IgD-negative memory B cell (primary cell): ENCODE data around the gene SLC1A7. TPM values are rescaled to one million over a fixed set of nuclear protein-coding genes. Genes with fewer than 3 reads are reported as not detected.

ENCODE experiments used
- H3K27ac Mint-ChIP-seq, 3 donors: one replicate each; pipeline ENCODE4 v1.8.0; 2020 to 2022; ENCODE audit warnings: mild to moderate bottlenecking in 3 of 3, mixed read lengths in 3 of 3, moderate library complexity in 1 of 3
- H3K27me3 Mint-ChIP-seq: one replicate; pipeline ENCODE4 v1.8.0; 2021; ENCODE audit warnings: mixed read lengths
- H3K36me3 Mint-ChIP-seq: one replicate; pipeline ENCODE4 v1.8.0; 2020; ENCODE audit warnings: mild to moderate bottlenecking, mixed read lengths
- H3K4me1 Mint-ChIP-seq, 3 donors: one replicate each; pipeline ENCODE4 v1.8.0; 2020 to 2022; ENCODE audit warnings: mixed read lengths in 3 of 3, mild to moderate bottlenecking in 1 of 3
- H3K4me3 Mint-ChIP-seq, 4 donors: one replicate each; pipeline ENCODE4 v1.8.0; 2020 to 2022; ENCODE audit warnings: mild to moderate bottlenecking in 4 of 4, mixed read lengths in 4 of 4, moderate library complexity in 3 of 4
- H3K9me3 Mint-ChIP-seq, 3 donors: one replicate each; pipeline ENCODE4 v1.8.0; 2020 to 2021; ENCODE audit warnings: mixed read lengths in 3 of 3, mild to moderate bottlenecking in 1 of 3
- polyA plus RNA-seq: library from polyadenylated mRNA; unstranded; fragments of 300-500 nt; fragmentation: Illumina TruSeq; gene quantifications from one replicate; pipeline ENCODE4 v1.2.3, GENCODE V29; 2021

The SLC1A7 gene
- polyA plus RNA-seq, 1 donor from 2014 or later, result not detected

DNA sequence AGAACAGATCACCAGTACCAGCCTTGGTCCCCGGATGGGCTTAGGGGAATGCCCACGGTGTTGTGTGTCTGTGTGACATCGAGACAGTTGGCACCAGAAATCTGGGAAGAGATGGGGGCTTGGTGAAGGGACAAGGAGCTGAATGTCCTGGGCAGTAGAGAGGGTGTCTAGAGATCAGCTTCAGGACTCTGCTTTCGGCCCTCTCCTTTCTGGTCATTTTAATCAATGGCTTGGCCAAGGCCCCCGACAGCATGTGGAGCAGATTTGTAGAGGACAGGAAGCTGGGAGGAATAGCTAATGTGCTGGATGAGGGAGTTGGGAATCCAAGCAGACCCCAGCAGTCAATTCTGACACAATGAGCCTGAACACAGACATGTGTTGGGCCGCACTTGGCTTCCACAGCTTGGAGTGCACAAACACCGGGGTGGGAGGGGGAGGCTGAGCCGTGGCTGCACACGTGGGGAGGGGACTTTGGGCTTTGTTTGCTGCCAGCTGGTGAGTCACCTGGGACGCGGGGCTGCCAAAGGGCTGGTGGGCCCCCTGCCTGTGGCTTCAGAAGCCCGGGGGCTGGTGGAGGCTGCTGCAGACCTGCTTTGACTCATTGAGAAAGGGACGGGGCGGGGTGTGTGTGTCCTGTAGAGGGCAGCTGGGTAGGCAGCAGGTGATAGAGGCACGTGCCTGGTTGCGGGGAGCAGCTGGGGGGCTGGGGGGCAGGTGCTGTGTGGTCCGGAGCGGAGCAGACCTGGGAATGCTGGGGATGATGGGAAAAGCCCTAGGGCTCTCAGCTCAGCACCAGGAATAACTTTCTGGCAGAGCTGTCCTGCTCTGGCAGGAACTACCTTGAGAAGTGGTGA lies 20.9 kb downstream of the SLC1A7 start:
- Mint-ChIP-seq H3K27ac (no peak overlapping the region), H3K27me3 (peaks cover 2% of the 10 kb centered on the region), H3K36me3 (peaks cover 2% of the 10 kb centered on the region)

DNA sequence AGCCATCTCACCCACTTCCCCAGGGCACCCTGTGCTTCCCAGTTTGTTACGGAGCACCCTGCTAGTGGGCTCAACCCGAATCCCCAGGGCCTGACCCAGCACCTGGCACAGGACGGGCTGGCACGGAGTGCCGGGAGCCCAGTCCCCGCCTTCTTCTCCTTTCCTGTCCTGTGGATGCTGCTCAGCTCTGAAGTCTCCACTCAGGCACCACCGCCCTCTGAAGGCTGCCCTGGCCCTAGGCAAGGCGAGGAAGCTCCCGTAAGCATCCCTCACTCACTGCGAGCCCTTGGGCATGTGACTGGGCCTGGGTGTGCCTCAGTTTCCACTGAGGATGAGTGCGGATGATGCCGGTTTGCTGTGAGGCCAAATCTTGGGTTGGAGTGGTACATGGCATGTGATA lies 21.8 kb downstream of the SLC1A7 start:
- no peaks in the 10 kb centered on the region for H3K9me3 Mint-ChIP-seq
- no peak overlapping the region for H3K4me3 Mint-ChIP-seq
- H3K4me1 Mint-ChIP-seq, result no peaks in the 10 kb centered on the region
- H3K27me3 Mint-ChIP-seq, result peaks cover 2% of the 10 kb centered on the region
- H3K27ac Mint-ChIP-seq, result no peak overlapping the region
- H3K36me3 Mint-ChIP-seq, result peaks cover 2% of the 10 kb centered on the region

More for the DNA sequence above, 20.9 kb downstream of the SLC1A7 start:
- H3K4me1 Mint-ChIP-seq, result no peaks in the 10 kb centered on the region
- peak overlapping the region in 1 of 4 donors; percentile 5 for H3K4me3 Mint-ChIP-seq
- H3K9me3 Mint-ChIP-seq, result no peaks in the 10 kb centered on the region

DNA sequence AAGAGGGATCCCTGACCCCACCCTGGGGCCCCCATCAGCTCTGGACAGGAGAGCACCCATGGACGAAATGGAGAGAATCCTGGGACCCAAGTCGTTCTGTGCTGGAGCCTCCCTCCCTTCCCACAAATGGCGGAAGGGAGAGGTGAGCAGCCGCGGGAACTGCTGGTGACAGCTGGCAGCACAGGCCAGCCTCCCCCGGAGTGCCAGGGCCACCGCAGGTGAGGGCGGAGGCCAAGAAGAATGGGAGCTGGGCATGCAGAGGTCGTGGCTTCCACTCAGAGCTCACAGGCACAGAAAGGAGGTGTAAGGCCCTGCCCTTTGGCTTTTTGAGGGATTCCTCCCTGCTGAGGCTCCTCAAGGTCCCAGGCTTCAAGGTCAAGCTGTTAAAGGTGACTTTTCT lies 24.6 kb downstream of the SLC1A7 start:
- Mint-ChIP-seq H3K4me1 (no peaks in the 10 kb centered on the region), H3K27me3 (peaks cover 4% of the 10 kb centered on the region), H3K9me3 (no peaks in the 10 kb centered on the region), H3K36me3 (no peaks in the 10 kb centered on the region), H3K27ac (no peak overlapping the region), H3K4me3 (no peak overlapping the region)

DNA sequence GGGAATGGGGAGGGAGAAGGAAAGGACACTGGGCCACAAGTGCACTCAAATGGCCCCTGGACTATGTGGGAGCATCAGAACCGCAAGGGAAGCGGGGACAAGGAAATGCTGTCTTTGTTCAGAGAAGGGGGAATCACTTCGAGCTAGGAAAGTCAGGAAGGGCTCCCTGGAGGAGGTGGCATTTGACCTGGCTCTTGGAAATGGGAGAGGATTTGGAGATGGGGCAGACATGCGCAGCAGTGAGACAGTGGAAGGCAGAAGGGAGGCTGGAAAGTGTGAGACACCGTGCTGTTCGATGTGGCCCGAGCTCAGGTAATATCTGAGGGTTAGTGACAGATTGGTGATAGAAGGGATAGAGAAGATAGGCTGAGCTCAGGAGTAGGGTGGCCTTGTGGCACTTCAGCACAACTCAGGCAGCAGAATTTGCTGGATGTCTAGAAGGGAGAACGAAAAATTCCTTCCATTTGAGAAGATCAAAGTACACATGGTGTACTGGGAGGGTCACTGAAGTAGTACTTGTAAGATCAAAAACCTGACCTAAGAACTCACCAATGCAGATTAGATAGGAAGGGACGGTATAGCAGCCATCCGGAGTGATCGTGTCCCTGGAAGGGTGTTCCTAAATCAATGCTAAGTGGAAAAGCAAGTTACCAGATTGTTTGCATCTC lies 25.4 kb downstream of the SLC1A7 start:
- H3K36me3 Mint-ChIP-seq, result no peaks in the 10 kb centered on the region
- H3K4me3 Mint-ChIP-seq, result no peak overlapping the region
- H3K27me3 Mint-ChIP-seq, result peaks cover 4% of the 10 kb centered on the region
- no peaks in the 10 kb centered on the region for H3K4me1 Mint-ChIP-seq
- no peaks in the 10 kb centered on the region for H3K9me3 Mint-ChIP-seq
- H3K27ac Mint-ChIP-seq, result no peak overlapping the region

DNA sequence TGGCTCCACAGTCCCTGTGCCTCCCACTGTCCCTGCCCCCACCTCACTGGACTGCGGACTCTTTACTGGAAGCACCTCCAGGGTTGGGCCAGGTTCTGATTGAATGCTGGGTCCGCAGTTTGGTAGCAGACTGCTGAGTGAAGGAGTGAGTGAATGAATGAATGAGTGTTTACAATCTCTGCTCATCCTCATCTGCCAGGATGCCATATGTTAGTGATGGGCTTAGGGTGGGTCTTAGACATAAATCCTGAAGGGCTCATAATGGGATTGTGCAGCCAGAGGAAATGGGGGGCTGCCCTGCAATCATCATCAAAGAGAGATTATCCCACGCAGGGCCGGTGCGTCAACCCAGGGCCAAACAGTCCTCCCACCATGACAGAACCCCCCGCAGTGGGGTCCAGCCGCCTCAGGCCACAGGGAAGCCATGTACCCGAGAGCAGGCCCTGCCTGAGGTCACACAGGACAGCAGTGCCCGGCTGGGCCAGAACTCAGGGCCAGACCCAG lies 26.1 kb downstream of the SLC1A7 start:
- Mint-ChIP-seq H3K27ac (no peak overlapping the region), H3K9me3 (no peaks in the 10 kb centered on the region), H3K4me3 (no peak overlapping the region), H3K4me1 (no peaks in the 10 kb centered on the region), H3K36me3 (no peaks in the 10 kb centered on the region), H3K27me3 (peaks cover 5% of the 10 kb centered on the region)

DNA sequence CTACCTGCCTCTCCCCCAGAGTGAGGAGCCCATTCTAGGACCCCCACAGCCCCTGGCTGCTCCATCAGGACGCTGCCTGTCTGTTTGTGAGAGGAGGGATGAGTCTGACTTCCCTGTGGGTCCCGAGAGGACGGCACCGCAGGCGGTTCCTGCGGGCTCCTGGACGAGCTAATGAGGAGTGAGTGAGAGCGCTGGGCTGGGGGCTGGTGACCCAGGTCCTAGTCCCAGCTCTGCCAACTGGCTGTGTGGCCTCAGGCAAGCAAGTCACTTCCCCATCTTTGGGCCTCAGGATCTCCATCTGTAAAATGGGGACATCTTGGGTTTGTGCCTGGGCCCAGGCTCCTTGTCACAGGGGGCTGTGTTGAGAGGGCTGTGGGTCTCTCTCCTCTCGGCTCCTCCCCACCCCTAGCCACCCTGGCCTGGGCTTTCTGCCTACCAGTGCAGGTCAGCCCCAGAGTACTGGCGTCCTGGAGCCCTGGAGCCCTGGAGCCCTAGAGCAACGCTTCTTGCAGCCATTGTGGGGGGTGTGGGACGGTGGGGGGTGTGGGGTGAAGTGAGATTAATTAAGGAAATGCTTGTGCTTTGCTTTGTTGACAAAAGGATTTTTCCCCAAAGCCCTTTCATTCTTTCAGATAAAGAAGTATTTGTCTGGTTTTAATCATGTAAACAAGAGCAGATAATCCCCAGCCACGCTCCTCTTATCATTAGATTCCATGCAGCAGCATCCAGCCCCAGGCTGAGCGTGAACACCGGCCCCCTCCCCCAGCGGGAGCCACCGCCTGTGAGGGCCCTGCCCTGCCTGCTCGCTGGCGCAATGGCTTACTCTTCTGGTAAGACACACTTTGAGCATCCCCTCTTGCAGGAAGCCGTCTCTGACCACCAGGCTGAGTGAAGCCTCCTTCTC lies 26.8 kb downstream of the SLC1A7 start:
- Mint-ChIP-seq H3K4me1 (peaks cover 0 to 1% (median 0%) of the 10 kb centered on the region in 3 donors), H3K27ac (no peak overlapping the region), H3K4me3 (no peak overlapping the region), H3K9me3 (peaks cover 0 to 2% (median 0%) of the 10 kb centered on the region in 3 donors), H3K27me3 (peaks cover 6% of the 10 kb centered on the region), H3K36me3 (no peaks in the 10 kb centered on the region)

DNA sequence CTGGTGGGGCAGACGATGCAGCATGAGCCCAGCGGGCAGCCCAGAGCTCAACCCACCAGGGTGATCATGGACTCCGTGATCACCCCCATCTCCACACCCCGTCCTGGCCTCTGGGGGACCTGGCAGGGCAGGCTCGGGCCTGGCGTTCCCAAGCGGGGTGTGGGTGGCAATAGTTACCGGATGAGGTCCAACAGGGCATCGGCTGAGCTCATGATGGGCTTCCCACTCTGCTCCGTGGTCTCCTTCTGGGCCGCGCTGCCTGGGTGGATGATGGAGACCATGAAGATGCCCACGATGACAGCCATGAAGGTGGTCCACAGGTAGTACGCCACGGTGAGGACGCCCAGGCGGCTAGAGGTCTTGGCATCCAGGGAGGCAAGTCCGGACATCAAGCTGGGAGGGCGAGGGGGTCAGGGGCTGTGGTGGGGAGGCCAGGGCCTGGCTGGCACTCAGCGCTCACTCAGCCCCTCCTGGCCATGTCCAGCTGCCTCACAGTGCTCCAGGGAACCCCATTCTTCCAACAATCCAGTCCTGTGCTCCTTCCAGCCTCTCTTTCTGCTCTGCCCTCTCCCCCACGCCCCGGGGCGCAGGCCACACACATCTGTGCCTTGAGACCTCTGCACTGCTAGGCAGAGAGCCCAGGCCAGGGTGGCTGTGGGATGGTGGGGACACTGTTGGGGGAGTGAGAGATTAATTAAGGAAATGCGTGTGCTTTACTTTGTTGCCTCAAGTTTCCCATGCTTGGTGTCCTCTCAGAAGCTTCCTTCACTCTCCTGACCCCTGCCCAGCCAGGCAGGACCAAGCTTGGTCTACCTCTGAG lies 27.6 kb downstream of the SLC1A7 start:
- no peaks in the 10 kb centered on the region for H3K36me3 Mint-ChIP-seq
- H3K27ac Mint-ChIP-seq, result no peak overlapping the region
- H3K4me3 Mint-ChIP-seq, result no peak overlapping the region
- H3K9me3 Mint-ChIP-seq, result peaks cover 0 to 2% (median 0%) of the 10 kb centered on the region in 3 donors
- H3K4me1 Mint-ChIP-seq, result peaks cover 0 to 1% (median 0%) of the 10 kb centered on the region in 3 donors
- H3K27me3 Mint-ChIP-seq, result peaks cover 6% of the 10 kb centered on the region

DNA sequence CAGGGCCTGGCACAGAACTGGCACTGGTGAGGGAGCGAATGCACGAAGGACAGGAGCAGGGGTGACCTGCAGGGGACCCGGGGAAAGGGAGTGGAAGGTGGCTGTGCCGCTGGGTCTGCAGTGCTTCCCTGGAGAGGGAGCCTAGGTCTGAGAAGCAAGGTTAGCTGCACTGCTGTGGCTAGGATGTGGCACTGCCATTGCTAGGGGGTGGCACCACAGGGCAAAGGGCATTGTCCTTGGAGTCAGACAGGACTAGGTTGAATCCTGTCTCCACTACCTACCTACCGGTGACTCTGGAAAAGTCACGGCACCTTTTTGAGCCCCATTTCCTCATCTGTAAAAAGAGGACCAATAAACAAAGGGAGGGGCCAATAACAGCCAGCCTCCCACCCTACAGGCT lies 28.3 kb downstream of the SLC1A7 start:
- Mint-ChIP-seq H3K27me3 (peaks cover 6% of the 10 kb centered on the region), H3K27ac (no peak overlapping the region), H3K4me1 (peaks cover 0 to 1% (median 0%) of the 10 kb centered on the region in 3 donors), H3K36me3 (no peaks in the 10 kb centered on the region), H3K9me3 (peaks cover 0 to 2% (median 0%) of the 10 kb centered on the region in 3 donors), H3K4me3 (no peak overlapping the region)

DNA sequence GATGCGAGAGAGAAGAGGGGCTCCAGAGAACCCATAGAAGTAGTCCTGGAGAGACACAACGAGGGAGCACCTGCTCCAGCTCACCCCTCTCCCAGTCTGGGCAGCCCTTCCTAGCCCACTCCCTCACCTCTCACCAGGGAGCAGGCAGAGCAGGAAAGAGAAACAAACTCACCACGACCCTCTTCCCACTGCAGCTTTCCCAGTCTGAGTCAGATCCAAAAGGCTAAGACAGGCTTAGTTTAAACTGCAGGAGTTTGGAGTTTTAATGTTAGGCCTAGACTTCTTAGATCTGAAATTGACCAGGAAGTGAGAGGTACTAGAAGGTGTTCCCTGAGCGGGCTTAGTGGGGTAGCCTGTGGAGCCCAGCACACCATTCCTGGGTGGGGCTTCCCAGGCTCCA lies 29.6 kb downstream of the SLC1A7 start:
- H3K4me1 Mint-ChIP-seq, result peaks cover 0 to 1% (median 0%) of the 10 kb centered on the region in 3 donors
- H3K9me3 Mint-ChIP-seq, result peaks cover 0 to 2% (median 0%) of the 10 kb centered on the region in 3 donors
- H3K27me3 Mint-ChIP-seq, result peaks cover 6% of the 10 kb centered on the region
- no peak overlapping the region for H3K27ac Mint-ChIP-seq
- no peak overlapping the region for H3K4me3 Mint-ChIP-seq
- H3K36me3 Mint-ChIP-seq, result no peaks in the 10 kb centered on the region

DNA sequence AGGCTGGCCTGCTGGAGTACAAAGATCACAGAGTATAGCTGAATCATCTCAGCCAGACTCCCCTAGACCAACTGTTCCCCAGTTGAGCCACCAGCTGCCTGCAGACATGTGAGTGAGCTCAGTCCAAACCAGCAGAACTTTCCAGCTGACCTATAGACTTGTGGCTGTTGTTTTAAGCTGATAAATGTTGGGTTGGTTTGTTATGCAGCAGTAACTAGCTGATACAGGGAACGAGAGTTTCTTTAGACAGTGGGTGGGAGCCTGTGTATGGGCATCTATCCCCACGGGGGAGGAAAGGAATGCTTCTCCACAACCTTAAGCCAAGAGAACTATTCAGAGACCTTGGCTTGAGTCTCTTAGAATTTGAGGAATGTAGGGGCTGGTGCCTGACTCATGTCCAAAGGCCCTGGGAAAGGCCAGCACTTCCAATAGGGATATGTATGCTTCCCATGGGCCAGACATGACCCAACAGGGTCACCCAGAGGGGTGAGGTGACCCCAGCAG lies 30.1 kb downstream of the SLC1A7 start:
- no peak overlapping the region for H3K4me3 Mint-ChIP-seq
- H3K27me3 Mint-ChIP-seq, result peaks cover 6% of the 10 kb centered on the region
- no peak overlapping the region for H3K27ac Mint-ChIP-seq
- H3K9me3 Mint-ChIP-seq, result peaks cover 0 to 2% (median 0%) of the 10 kb centered on the region in 3 donors
- H3K36me3 Mint-ChIP-seq, result no peaks in the 10 kb centered on the region
- H3K4me1 Mint-ChIP-seq, result peaks cover 0 to 1% (median 0%) of the 10 kb centered on the region in 3 donors

DNA sequence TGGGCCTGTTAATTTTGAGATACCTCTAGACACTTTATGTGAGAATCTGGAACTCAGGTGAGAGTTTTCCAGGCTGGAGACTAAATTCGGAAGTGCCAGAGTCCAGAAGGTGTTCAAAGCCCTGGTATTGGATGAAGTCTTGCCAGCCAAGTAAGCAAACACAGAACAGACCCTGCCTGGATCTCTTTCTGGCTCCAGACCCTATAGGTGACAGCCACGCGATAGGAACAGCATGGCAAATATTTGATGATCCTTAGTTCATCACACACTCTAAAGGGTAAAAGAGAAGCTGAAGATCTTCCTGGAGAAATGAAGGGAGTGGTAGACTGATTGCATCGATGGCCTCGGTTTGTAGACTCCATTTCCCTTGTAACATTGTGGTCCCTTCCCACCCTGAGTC lies 30.7 kb downstream of the SLC1A7 start:
- no peak overlapping the region for H3K4me3 Mint-ChIP-seq
- no peak overlapping the region for H3K27ac Mint-ChIP-seq
- H3K27me3 Mint-ChIP-seq, result peaks cover 6% of the 10 kb centered on the region
- H3K36me3 Mint-ChIP-seq, result no peaks in the 10 kb centered on the region
- peaks cover 0 to 2% (median 0%) of the 10 kb centered on the region in 3 donors for H3K9me3 Mint-ChIP-seq
- peaks cover 0 to 1% (median 0%) of the 10 kb centered on the region in 3 donors for H3K4me1 Mint-ChIP-seq

DNA sequence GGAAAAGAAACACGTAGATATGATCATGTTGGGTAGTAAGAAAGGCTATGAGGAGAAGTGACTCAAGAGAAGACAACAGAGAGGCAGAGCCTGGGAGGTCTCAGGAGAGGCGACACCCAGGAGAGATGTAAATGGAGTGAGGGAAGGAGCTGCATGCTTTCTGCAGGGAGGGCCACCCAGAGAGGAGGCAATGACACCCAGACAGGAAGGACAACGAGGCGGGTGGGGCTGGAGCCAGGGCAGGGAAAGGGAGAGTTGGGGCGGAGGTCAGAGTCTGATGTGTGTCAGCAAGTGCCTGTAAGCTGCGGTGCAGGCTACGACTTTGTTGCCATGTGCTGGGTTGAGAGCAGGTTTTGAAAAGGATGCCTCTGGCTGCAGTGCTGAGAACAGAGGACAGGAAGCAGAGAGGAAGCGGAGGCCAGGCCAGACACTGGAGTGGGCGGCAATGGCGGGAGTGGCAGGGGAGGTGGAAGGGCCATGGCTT lies 31.3 kb downstream of the SLC1A7 start:
- H3K4me1 Mint-ChIP-seq, result peaks cover 0 to 1% (median 0%) of the 10 kb centered on the region in 3 donors
- peaks cover 0 to 2% (median 0%) of the 10 kb centered on the region in 3 donors for H3K9me3 Mint-ChIP-seq
- H3K36me3 Mint-ChIP-seq, result no peaks in the 10 kb centered on the region
- H3K27ac Mint-ChIP-seq, result no peak overlapping the region
- peaks cover 6% of the 10 kb centered on the region for H3K27me3 Mint-ChIP-seq
- H3K4me3 Mint-ChIP-seq, result no peak overlapping the region

DNA sequence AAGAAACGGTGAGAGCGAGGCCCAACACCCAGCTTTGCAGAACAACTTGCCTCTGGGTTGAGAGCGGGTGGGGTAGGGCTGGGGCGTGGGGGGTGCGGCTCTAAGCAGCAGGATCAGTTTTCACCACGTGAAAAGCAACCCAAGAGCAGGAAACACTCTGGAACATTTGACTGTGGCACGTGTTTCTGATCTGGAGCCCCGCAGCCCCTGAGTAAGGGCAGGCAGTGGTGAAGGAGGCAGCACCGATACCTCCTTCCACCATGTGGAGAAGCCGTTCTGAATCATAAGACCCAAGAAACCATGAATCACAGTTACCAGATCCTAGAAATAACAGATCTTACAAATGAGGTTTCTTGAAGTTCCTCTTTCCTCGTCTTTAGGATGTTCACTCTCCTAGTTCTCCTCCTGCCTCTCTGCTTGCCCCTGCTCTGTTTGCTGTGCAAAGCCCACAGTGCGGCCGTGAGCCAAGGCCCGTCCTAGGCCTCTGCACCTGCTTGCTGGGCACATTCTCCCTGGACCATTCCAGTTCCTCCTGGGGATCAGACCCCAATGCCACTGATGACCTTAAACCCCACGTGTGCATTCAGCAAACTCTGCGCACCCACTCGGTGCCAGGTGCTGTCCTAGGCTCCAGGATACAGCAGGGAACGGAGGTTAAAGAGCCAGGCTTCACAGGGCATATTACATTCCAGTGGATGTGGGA lies 31.9 kb downstream of the SLC1A7 start:
- Mint-ChIP-seq H3K27me3 (peaks cover 6% of the 10 kb centered on the region), H3K36me3 (no peaks in the 10 kb centered on the region), H3K9me3 (peaks cover 0 to 2% (median 0%) of the 10 kb centered on the region in 3 donors), H3K4me1 (peaks cover 0 to 1% (median 0%) of the 10 kb centered on the region in 3 donors), H3K4me3 (no peak overlapping the region), H3K27ac (no peak overlapping the region)
